Choroid plexus epithelial cell (primary cell): ENCODE results near the gene EFCAB8.

Experiments used
- DNase-seq: peaks from one replicate; pipeline ENCODE4 v3.0.0-alpha.2; 2010; ENCODE audit warnings: low read depth
- H3K4me3 ChIP-seq: 2 replicates; pipeline ENCODE4 v1.5.1; 2011; ENCODE audit warnings: low read depth, mild to moderate bottlenecking, control low read depth, low read length, moderate library complexity
- TF ChIP-seq, protein P1 (sequence below): conservative IDR thresholded peaks from 2 replicates; pipeline ENCODE4 v1.5.1; 2011; ENCODE audit warnings: low read depth, mild to moderate bottlenecking, control low read depth, inconsistent platforms, low read length, moderate library complexity

Gene EFCAB8

DNA sequence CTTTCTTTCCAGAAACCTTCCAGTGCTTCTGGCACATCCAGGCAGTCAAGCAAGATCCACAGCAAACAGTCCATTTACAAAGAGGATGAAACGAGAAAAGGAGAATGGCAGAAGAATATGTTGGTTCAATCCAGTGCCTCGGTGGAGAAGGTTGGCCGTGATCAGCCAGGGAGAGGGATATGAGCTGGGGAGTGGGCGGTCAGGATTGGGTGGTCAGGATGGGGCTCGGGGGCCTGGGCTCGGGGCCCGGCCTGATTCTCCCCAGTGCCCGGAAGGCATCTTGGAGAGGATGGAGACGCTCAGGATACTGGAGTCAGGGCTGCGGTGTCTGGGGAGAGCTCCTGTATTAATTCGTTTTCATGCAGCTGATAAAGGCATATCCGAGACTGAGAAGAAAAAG is 61.3 kb downstream of the EFCAB8 start:
- H3K4me3 ChIP-seq, result no peak overlapping the region
- TF ChIP-seq, protein P1, sequence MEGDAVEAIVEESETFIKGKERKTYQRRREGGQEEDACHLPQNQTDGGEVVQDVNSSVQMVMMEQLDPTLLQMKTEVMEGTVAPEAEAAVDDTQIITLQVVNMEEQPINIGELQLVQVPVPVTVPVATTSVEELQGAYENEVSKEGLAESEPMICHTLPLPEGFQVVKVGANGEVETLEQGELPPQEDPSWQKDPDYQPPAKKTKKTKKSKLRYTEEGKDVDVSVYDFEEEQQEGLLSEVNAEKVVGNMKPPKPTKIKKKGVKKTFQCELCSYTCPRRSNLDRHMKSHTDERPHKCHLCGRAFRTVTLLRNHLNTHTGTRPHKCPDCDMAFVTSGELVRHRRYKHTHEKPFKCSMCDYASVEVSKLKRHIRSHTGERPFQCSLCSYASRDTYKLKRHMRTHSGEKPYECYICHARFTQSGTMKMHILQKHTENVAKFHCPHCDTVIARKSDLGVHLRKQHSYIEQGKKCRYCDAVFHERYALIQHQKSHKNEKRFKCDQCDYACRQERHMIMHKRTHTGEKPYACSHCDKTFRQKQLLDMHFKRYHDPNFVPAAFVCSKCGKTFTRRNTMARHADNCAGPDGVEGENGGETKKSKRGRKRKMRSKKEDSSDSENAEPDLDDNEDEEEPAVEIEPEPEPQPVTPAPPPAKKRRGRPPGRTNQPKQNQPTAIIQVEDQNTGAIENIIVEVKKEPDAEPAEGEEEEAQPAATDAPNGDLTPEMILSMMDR, result no peak
- no peak for DNase-seq

DNA sequence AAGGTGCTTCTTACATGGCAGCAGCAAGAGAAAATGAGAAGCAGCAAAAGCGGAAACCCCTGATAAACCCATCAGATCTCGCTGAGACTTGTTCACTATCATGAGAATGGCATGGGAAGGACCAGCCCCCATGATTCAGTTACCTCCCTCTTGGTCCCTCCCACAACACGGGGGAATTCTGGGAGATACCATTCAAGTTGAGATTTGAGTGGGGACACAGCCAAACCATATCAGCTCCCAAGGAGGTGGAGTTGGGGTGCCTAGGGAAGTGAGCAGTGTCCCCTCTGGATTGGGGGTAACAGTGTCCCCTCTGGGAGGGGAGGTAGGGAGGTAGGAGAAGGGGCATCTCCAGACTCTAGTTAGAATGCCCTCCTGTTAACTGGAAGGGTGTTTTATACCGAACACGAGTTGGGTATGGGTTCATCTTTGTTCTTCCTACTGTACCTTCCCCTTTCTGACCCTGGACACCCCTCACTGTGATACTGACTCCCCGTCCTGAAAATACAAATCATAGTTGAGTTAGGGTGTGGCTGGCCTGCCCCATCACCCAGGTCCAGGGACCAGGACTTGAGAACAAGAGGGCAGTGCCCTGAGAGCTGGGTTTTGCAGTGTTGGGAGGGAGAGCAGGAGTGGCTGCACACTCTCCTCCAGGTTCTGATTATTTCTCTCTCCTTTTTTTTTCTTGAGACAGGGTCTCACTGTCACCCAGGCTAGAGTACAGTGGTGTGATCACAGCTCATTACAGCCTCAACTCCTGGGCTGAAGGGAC is 62.0 kb downstream of the EFCAB8 start:
- DNase-seq, result no peak
- TF ChIP-seq, protein P1, result no peak
- no peak overlapping the region for H3K4me3 ChIP-seq

DNA sequence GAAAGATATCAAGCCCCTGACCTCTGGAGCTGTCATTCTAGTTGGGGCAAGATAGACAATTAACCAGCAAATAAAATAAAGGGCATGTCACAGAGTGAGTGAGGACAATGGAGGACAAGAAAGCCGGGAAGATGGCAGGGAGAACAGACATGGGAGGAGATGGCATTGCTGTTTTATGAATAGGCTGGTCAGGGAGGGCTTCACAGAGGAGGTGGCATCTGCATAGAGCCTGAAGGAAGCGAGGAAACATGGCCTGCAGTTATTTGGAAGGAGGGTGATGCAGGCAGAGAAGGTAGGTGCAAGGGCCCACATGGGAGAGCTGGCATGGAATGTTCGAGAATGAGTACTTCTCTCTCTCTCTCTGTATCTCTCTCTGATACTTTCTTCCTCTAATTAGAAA is 63.7 kb downstream of the EFCAB8 start:
- TF ChIP-seq, protein P1, result no peak
- DNase-seq, result no peak
- H3K4me3 ChIP-seq, result no peak overlapping the region

DNA sequence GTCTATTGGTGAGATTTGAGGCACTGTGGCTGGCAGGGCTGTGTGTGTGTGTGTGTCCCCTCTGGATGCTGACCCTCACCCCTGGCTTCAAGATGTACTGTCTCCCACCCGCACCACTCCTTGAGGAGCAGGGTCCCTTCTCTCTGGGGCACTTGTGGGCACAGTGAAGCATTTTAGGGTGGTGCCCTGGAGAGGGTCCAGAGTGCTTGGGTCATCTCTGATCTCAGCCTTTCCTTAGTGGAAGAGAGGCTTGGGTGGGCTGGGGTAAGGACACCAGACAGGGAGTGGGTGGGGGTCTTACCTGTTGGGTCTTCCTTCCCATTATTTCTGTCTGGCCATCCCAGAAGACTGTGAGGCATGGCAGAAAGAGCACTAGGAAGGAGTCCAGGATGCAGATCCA is 66.1 kb downstream of the EFCAB8 start:
- H3K4me3 ChIP-seq, result no peak overlapping the region
- TF ChIP-seq, protein P1, result no peak
- DNase-seq, result no peak

DNA sequence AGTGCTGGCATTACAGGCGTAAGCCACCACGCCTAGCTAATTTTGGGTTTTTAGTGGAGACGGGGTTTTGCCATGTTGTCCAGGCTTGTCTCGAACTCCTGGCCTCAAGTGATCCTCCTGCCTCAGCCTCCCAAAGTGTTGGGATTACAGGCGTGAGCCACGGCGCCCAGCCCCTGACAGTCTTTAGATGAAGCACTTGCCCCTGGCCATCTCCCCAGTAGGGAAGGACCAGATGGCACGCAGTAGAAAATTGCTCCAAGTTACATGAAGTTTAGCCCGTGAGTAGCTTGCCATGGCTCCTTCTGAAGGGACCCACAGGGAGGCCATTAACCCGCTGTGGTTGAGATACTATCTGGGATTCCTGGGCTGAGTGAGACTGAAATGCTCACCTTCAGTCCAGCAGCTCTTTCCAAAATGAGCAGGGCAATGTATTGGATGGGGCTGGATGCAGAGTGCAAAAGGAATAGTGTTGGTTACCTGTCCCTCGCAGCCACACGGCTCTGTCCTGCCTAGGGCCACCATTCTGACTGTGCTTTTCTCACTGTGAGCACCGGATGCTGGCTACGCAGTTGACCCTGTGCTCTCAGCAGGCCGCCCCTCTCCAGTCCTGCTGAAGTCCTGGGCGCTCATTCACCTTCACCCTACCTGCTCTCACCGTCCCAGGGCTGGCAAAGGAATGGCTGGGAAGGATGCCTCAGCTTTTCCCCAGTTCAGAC is 66.9 kb downstream of the EFCAB8 start:
- TF ChIP-seq, protein P1, result no peak
- DNase-seq, result no peak
- H3K4me3 ChIP-seq, result no peak overlapping the region

DNA sequence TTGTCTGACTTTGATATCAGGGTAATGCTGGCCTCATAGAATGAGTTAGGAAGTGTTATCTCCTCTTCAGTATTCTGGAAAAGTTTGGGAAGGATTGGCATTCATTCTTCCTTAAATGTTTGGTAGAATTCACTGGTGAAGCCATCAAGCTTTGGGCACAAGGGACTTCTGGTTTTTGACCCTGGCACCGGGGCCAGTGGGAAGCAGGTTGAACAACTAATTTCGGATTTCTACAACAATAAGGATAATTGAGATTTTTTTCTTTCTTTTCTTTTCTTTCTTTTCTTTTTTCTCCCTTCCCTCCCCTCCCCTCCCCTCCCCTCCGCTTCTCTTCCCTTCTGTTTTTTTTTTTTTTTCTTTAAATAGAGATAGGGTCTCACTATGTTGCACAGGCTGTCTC is 70.4 kb downstream of the EFCAB8 start:
- TF ChIP-seq, protein P1, result no peak
- H3K4me3 ChIP-seq, result no peak overlapping the region
- DNase-seq, result no peak
